GM19397 (cell line): Measurements from ENCODE around the gene AVPR1A.

ENCODE experiments used
- ATAC-seq: cut with Tn5 transposase; IDR thresholded peaks from one replicate; pipeline ENCODE4 v1.9.1; 2021; ENCODE audit warnings: mild to moderate bottlenecking, moderate library complexity; ENCODE audit not compliant: unreplicated experiment

AVPR1A gene

DNA sequence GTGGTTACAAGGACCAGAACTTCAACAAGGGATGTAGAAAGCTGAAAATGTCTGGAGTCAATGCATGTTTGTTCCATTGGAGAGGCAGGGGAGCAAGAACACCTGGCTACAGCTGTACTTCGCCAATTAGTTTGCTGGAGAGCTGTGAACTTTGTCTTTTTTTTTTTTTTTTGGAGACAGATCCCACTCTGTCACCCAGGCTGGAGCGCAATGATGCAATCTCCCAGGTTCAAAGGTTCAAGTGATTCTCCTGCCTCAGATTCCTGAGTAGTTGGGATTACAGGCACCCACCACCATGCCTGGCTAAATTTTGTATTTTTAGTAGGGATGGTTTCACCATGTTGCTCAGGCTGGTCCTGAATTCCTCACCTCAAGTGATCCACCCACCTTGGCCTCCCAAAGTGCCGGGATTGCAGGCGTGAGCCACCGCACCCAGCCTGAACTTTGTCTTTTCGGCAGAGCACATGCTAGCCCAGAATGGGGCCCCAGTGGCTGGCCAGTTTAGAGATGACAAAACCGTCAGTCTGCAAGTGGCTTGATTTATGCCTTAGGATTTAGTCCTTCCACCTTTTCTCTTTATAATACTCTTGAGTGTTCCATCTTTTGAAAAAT lies 55.5 kb downstream of the AVPR1A start:
- ATAC-seq = no peak

DNA sequence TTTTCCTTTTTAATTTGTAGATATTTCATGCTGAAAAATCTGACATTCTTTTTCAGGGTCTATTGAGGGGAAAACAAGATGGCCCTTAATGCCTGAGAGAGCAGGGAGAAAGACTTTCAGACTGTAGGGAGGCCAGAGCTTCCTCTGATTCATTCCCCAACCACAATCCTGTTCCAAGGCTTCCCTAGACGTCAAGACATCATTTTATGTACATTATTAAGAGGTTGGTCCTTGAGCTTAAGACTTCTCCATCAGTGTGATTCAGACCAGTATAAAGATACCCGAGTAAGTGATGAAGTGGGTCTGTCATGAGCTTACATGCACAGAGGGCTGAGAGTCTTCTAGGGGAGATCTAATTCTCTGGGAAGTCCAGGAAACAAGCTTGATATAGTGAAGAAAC lies 57.3 kb downstream of the AVPR1A start:
- no peak for ATAC-seq

DNA sequence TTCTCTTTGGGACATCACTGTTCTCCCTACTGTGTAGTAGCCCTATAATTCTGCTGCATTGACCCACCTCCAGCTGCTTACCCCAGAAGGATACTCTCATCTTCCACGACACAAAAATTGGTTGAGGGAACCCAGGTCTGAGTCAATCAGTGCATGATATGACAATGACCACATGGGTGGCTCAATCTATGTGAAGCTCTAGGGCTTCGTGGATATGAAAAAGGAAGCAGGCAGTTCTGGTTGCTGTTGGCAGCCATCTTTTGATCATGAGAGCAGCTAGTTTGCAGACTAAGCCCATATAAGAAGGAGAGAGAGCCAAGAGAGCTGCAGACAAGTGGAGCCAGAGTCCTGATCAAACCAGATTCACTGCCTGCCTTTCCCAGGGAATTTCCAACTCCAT lies 57.9 kb downstream of the AVPR1A start:
- no peak for ATAC-seq
